CD4-positive, alpha-beta T cell treated with Interleukin-12 subunit alpha and Interleukin-12 subunit beta, for 1 hour (primary cell): ENCODE measurements around the gene CCNY.

Experiments
- DNase-seq: peaks from one replicate; pipeline ENCODE4 v3.0.0-alpha.2; 2020

The CCNY gene

GRCh38 chr10:35458500-35459448, 122.5 kb downstream of the CCNY start:
- DNase-seq, result no peak

GRCh38 chr10:35459449-35459847, 123.1 kb downstream of the CCNY start:
- no peak for DNase-seq

GRCh38 chr10:35460852-35461460, 124.6 kb downstream of the CCNY start:
- DNase-seq, result no peak

- DNase-seq, result no peak
These were observed 126.2 kb downstream of the CCNY start for GRCh38 chr10:35462491-35462934.

- DNase-seq, result no peak
These were observed 127.0 kb downstream of the CCNY start for GRCh38 chr10:35463105-35463867.

- DNase-seq, result no peak
These were observed 127.6 kb downstream of the CCNY start for GRCh38 chr10:35463878-35464277.

GRCh38 chr10:35464825-35465456, 128.6 kb downstream of the CCNY start:
- DNase-seq, result no peak

- no peak for DNase-seq
These were observed 129.4 kb downstream of the CCNY start for GRCh38 chr10:35465673-35466072.

GRCh38 chr10:35466170-35466569, 129.9 kb downstream of the CCNY start:
- no peak for DNase-seq

GRCh38 chr10:35466661-35467060, 130.4 kb downstream of the CCNY start:
- DNase-seq, result no peak

- DNase-seq, result no peak
These were observed 130.9 kb downstream of the CCNY start for GRCh38 chr10:35467186-35467585.

GRCh38 chr10:35470248-35470924, 134.1 kb downstream of the CCNY start:
- DNase-seq, result no peak

GRCh38 chr10:35470925-35471315, 134.6 kb downstream of the CCNY start:
- DNase-seq, result no peak

GRCh38 chr10:35471435-35471834, 135.1 kb downstream of the CCNY start:
- DNase-seq, result no peak

GRCh38 chr10:35480142-35480541, 143.8 kb downstream of the CCNY start:
- no peak for DNase-seq

- DNase-seq, result no peak
These were observed 145.1 kb downstream of the CCNY start for GRCh38 chr10:35481413-35481812.

- DNase-seq, result no peak
These were observed 150.1 kb downstream of the CCNY start for GRCh38 chr10:35486297-35486990.

- no peak for DNase-seq
These were observed 151.2 kb downstream of the CCNY start for GRCh38 chr10:35487336-35488034.

- DNase-seq, result no peak
These were observed 151.9 kb downstream of the CCNY start for GRCh38 chr10:35488228-35488627.

- DNase-seq, result no peak
These were observed 156.3 kb downstream of the CCNY start for GRCh38 chr10:35492386-35493195.
